Measurements from ENCODE around the gene LMO7.
"Not testable (repeated sequence)": the region's sequence is repeated elsewhere in the genome, so short reads cannot be mapped to it uniquely, and the experiment has no call there.

LMO7 gene

GRCh38 chr13:75743072-75743471, 106.9 kb downstream of the LMO7 start:
- DNase-seq (ENCODE audit: low read depth) = not testable (repeated sequence)

- DNase-seq (ENCODE audit: low read depth) = no peak
Measured at GRCh38 chr13:75744127-75744526, 108.0 kb downstream of the LMO7 start.

DNA sequence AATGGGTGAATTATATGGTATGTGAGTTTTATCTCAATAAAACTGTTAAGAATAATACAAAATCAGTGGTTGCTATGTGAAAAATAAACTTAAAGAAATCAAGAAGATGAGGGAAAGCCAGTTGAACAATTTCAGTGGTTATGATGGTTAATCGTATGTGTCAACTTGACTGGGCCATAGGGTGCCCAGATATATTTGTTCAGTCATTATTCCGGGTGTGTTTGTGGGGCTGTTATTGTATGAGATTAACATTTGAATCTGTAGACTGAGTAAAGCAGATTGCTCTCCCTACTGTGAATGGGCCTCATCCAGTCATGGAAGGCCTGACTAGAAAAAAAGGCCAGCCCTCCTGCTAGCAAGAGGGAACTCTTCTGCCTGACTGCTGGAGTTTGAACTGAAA, 109.3 kb downstream of the LMO7 start:
- no peak for DNase-seq (ENCODE audit: low read depth)

- no peak for DNase-seq (ENCODE audit: low read depth)
Measured at GRCh38 chr13:75748874-75749273, 112.7 kb downstream of the LMO7 start.

GRCh38 chr13:75749407-75749806, 113.3 kb downstream of the LMO7 start:
- DNase-seq (ENCODE audit: low read depth) = no peak

GRCh38 chr13:75751350-75751749, 115.2 kb downstream of the LMO7 start:
- no peak for DNase-seq (ENCODE audit: low read depth)

DNA sequence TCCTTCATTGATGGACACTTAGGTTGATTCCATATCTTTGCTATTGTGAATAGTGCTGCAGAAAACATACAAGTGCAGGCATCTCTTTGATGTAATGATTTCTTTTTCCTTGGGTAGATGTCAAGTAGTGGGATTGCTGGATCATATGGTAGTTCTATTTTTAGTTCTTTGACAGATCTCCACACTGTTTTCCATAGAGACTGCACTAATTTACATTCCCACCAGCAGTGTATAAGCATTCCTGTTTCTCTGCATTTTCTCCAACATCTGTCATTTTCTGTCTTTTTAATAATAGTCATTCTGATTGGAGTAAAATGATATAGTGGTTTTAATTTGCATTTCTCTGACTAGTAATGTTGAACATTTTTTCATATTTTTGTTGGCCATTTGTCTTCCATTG, 116.7 kb downstream of the LMO7 start:
- DNase-seq (ENCODE audit: low read depth) = no peak

GRCh38 chr13:75754936-75755335, 118.8 kb downstream of the LMO7 start:
- no peak for DNase-seq (ENCODE audit: low read depth)

DNA sequence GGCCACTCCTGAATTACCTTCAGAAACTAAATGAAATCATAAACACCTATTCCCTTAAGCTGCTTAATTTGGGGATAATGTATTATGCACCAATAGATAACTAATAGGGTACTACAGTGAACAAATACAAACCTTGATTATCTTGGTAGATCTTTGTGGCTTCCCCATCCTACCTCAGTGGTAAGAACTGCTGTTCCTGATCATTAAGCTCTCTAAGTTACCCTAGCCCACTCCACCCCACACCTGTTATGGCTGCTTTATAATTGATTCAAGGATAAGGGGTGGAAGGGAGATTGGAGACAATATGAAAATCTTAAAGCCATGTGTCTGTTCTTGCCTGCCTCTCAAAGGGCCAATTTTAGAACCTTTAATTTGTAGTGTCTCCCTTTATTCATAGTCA, 121.2 kb downstream of the LMO7 start:
- DNase-seq (ENCODE audit: low read depth) = no peak

- no peak for DNase-seq (ENCODE audit: low read depth)
Measured at GRCh38 chr13:75759531-75759930, 123.4 kb downstream of the LMO7 start.

DNA sequence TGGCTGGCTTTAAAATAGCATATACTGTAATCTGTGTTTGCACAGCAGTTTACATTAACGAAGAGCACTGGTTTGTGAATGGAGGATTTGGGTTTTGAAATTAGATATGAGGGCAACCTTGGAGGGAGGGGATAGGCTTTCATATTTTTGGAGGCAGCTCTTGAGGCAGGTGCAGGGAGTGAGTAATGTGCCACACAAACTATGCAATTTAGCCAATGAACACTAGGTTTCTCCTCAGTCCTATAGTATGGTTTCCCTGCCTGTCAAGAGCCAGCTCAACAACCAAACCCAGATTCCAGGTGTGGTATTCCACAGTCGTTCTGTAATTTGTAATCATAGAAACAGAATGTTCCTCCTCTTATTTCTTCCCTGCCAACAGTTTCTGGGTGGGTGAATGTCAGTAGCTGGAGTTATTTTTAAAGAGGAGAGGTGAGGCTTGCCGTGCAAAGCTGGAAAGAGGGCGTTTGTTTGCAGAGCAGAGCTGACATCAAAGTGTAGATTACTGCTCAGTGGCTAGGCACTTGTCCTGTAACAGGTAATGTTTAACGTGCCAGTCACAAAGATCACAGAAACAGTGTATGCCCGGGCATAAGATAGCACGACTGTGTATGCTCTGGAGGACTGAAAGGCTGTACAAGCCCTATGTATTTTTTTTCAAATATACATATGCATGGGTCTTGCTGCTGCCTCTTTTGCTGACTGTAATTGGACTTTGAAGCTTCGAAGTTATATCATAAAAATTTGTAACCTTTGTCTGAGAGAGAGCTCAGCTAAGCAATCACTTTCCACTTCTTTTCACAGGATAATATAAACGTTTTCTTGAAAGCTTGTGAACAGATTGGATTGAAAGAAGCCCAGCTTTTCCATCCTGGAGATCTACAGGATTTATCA, 124.2 kb downstream of the LMO7 start:
- no peak for DNase-seq (ENCODE audit: low read depth)

DNA sequence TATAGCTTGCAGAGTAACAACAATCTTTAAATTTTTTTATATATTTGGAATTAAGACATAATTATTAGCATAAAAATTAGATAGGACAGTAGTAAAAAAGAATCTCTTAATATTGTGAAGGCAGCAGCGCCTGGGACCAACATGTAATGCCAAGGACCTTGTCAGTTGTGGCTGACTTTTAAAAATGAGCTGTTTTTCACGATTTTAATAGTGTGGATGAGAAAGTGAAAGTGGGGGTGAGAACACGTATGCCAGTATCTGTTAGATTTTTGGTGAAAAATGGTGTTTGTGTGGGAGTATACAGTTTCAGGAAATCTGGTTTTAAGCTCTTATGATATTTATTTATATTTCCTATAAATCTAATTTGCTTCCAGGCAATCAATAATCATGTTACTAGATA, 125.2 kb downstream of the LMO7 start:
- no peak for DNase-seq (ENCODE audit: low read depth)

DNA sequence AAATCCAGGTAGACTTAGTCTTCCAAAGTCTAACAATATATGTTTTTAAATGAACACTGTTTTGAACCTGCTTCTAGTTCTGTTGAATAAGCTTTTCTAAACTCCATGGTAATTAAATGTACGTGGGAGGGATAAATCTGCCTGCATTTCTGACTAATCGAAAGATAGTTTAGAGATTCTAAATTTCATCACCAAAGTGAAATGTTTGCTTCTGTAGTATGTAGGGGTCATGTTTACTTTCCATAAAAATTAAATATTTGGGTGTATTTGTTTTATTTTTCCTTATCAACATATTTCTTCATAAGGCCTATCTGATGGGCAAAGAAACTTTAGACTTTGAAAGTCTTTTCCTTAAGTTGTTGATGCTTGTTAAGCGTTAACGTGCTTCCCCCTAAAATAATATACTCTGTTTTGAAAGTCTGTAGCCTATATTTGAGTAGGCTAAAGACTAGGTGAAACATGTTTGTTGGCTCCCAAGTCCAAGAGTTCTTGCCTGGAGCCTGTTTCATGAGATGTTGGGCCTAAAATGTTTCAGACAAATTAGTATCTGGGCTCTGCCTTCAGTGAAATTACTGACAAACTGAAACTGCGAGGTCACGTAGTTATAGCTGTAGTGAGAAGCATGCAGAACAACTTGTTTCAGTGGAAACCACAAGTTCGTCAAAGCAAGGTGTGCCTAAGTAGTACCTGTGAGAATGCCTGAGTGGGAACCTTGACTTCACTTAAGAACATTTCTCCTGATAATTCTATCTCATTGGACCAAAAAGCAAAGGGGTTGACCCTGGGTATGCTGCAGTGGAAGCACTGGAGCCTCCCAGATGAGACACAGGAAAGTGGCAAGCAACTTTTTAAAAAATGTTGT, 126.2 kb downstream of the LMO7 start:
- no peak for DNase-seq (ENCODE audit: low read depth)

GRCh38 chr13:75762955-75763354, 126.8 kb downstream of the LMO7 start:
- no peak for DNase-seq (ENCODE audit: low read depth)

DNA sequence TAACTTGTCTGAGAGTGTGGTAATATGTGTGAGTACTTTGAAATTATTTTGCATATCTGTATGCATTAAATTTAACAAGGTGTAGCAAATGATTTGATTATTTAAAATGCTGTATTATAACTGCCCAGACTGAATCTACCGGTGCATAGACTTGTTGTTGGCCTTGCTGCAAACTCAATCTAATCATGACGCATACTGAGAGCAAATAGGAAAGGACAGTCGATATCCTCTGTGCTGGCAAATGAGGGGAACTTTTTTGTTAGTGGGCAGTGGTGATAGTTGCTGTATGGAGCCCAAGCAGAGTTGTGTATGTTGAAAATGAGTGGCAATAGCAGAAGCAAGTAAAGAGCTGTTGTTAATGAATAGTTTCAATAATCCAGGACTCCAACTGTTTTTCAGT, 127.4 kb downstream of the LMO7 start:
- DNase-seq (ENCODE audit: low read depth) = no peak

GRCh38 chr13:75764251-75764925, 128.3 kb downstream of the LMO7 start:
- no peak for DNase-seq (ENCODE audit: low read depth)

GRCh38 chr13:75764926-75765310, 128.8 kb downstream of the LMO7 start:
- DNase-seq (ENCODE audit: low read depth) = no peak

GRCh38 chr13:75766636-75767035, 130.5 kb downstream of the LMO7 start:
- DNase-seq (ENCODE audit: low read depth) = no peak

DNA sequence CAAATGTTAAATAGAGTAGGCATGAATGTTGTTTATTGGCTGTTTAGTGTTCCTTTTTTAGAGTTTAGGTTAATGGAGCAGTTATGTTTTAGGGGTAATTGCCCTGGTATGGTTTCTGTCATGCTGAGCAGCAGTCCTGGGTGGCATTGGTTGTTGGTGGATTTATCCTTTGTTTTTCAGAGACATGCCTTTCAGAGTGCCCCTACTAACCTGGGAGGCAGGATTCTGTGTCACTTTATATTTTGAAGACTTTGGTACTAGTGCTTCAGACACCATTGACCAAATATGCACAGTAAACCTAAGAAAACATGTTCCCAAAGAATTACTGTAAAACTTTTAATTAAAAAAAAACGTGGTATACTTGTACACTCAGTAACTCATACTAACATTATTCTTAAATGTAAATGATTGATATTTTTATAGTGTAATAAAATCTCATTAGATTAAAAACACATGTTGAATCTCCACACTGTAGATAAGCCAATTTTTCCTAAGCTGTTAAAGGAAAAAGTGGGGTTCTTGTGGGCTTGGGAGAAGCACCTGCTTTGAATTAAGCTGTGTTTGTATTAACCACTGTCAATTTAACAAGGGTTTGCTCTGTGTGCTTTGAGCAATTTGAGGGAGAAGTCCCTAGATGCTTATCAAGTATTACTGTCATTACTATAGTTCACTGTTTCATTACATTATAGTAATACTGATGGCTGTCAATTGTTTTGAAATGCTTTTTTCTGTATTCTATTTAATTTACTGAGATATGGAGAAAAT, 133.2 kb downstream of the LMO7 start:
- DNase-seq (ENCODE audit: low read depth) = no peak

DNA sequence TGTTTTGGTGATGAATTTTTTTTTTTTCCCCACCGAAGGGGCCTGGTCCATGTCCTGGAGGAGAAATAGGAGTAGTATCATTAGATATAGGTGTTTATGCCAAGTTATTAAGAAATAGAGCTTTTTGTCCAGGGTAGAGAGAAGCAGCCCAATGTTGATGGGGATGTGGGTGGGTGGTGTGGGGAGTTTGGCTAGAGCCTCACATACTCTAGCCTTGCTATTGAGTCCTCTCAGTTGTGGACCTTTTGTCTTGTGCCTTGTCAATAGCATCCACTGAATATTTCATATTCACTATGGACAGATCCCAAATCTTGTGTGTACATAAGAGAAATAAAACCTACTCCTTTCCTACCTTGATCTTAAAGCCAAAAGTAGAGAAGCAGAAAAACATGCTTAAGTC, 134.0 kb downstream of the LMO7 start:
- DNase-seq (ENCODE audit: low read depth) = no peak

DNA sequence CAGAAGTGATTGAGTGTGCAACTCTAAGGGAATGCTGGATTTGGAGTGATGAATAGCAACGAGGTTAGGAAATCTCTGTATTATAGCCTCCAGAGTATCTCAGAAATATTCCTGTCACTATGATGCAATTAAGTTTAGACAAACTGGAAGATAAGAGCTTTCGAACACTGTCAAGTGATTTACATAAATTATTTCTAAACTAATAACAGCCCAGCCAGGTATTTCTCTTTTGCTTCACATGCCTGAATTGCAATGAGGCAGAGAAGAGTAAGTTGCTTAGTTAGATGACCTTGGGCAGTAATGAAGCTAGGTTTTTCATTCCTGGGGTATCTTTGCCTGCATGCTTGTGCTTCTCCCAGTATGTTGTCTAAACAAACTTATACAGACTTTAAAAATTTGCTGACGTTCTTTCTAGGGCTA, 134.5 kb downstream of the LMO7 start:
- no peak for DNase-seq (ENCODE audit: low read depth)

GRCh38 chr13:75771226-75771625, 135.1 kb downstream of the LMO7 start:
- no peak for DNase-seq (ENCODE audit: low read depth)

Measured in stimulated activated CD8-positive, alpha-beta memory T cell treated with anti-CD3 and anti-CD28 coated beads, Interleukin-7, amount 100 ng/mL, for 24 hours (primary cell).